SU-DHL-6 (cell line): ENCODE measurements around the gene CCNQ.

ENCODE experiments used
- CTCF ChIP-seq: fragments of 200-600 bp; sonication (generic); IDR thresholded peaks from one replicate; pipeline ENCODE4 v1.5.1; 2017; ENCODE audit warnings: antibody characterized with exemption, mild to moderate bottlenecking, low read length, moderate library complexity; ENCODE audit not compliant: insufficient read depth, poor library complexity, severe bottlenecking
- EZH2phosphoT487 ChIP-seq: fragments of 200-600 bp; sonication (generic), shearing (Covaris generic); conservative IDR thresholded peaks from 2 replicates; pipeline ENCODE4 v1.6.1; 2018; ENCODE audit warnings: mild to moderate bottlenecking, antibody characterized with exemption, low read length, moderate library complexity, mixed read lengths

- TF ChIP-seq CTCF = no peak
- no peak for TF ChIP-seq EZH2phosphoT487
Observed at GRCh38 chrX:153547195-153547594, 51.7 kb downstream of the CCNQ start.
